ENCODE measurements around the gene ZBTB17. TPM values are rescaled to one million over a fixed set of nuclear protein-coding genes. Genes with fewer than 3 reads are reported as not detected.
A peak's percentile ranks its signal among the peaks of the same experiment; 100 is the strongest.

Gene ZBTB17
- total and polyA plus RNA-seq, 12 donors: 16.4 to 54.9 (median 20.8) TPM

DNA sequence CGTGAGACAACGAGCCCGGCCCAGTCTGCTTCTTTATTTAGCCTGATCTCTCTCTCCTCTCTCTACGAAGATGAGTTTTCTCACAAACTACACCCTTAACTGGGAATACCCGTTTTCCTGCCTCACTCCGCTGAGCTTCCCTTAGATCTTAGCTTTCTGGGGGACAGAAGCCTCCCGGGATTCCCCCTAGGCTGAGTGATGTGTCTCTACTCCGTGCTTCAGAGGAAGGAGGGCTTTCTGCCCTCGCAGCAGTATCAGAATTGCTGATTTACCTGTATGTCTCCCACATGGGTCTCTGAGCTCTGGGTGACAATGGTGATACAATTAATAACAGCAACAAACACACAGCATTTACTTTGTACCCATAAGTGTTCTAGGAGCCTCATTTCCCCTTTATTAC is 1.0 kb downstream of the ZBTB17 start:
- WGBS, 2 donors: 39% methylated on average over 9 of the region's 9 CpGs
- Histone ChIP-seq H3K4me3 (peak overlapping the region; percentile 60 to 100 (median 79)), H3K27ac (peak overlapping the region in 4 of 10 donors; percentile 80 to 93 (median 86)), H3K36me3 (peaks cover 0 to 31% (median 14%) of the 10 kb centered on the region in 9 donors), H3K9me3 (peaks cover 0 to 5% (median 0%) of the 10 kb centered on the region in 11 donors), H3K4me1 (peaks cover 0 to 25% (median 15%) of the 10 kb centered on the region in 9 donors), H3K27me3 (no peaks in the 10 kb centered on the region)
- ATAC-seq (no peak), DNase-seq (no peak)
- intact Hi-C loops (cut with DNase I): no loop called here
- TF ChIP-seq, protein P1, sequence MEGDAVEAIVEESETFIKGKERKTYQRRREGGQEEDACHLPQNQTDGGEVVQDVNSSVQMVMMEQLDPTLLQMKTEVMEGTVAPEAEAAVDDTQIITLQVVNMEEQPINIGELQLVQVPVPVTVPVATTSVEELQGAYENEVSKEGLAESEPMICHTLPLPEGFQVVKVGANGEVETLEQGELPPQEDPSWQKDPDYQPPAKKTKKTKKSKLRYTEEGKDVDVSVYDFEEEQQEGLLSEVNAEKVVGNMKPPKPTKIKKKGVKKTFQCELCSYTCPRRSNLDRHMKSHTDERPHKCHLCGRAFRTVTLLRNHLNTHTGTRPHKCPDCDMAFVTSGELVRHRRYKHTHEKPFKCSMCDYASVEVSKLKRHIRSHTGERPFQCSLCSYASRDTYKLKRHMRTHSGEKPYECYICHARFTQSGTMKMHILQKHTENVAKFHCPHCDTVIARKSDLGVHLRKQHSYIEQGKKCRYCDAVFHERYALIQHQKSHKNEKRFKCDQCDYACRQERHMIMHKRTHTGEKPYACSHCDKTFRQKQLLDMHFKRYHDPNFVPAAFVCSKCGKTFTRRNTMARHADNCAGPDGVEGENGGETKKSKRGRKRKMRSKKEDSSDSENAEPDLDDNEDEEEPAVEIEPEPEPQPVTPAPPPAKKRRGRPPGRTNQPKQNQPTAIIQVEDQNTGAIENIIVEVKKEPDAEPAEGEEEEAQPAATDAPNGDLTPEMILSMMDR (IDR thresholded peaks at IDR 0.05): no peak

DNA sequence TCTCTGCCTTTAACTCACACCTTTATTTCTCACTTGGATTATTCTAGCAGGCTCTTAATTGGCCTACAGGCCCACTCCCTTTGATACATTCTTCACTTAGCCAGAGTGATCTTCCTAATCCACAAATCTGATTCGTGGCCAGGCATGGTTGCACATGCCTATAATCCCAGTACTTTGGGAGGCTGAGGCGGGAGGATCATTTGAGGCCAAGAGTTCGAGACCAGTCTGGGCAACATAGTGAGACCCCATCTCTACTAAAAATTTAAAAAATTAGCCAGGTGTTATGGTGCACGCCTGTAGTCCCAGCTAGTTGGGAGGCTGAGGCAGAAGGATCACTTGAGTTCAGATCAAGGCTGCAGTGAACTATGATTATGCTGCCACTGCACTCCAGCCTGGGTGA is 2.1 kb downstream of the ZBTB17 start:
- WGBS, 2 donors: 92 to 93% methylated on average over 4 of the region's 4 CpGs
- intact Hi-C loops (cut with DNase I): no loop called here
- Histone ChIP-seq H3K4me3 (no peak overlapping the region), H3K36me3 (peaks cover 0 to 41% (median 21%) of the 10 kb centered on the region in 9 donors), H3K9me3 (peaks cover 0 to 5% (median 0%) of the 10 kb centered on the region in 11 donors), H3K4me1 (peaks cover 0 to 25% (median 15%) of the 10 kb centered on the region in 9 donors), H3K27me3 (no peaks in the 10 kb centered on the region), H3K27ac (no peak overlapping the region)
- TF ChIP-seq, protein P1 (IDR thresholded peaks at IDR 0.05): no peak
- DNase-seq (no peak), ATAC-seq (no peak)

DNA sequence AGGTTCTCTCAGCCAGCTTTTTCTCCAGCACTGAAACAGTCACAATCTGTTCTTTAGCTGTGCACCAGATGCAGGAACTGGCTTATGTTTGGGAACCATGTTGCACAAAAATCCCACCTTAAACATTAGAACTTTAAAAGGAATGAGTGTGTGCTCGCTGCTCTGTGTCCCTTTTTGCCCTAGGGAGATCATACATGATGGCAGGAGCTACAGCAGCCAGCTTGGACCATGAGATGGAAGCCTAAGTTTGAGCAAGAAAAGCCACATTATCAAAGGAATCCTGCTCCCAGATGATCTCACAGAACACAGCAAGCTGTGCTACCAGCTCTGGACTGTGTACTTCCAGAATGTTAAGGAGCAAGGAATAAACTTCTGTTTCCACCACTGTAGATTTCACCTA is 3.5 kb downstream of the ZBTB17 start:
- peaks cover 0 to 49% (median 24%) of the 10 kb centered on the region in 9 donors for H3K36me3 ChIP-seq
- intact Hi-C loops (cut with DNase I): no loop called here

DNA sequence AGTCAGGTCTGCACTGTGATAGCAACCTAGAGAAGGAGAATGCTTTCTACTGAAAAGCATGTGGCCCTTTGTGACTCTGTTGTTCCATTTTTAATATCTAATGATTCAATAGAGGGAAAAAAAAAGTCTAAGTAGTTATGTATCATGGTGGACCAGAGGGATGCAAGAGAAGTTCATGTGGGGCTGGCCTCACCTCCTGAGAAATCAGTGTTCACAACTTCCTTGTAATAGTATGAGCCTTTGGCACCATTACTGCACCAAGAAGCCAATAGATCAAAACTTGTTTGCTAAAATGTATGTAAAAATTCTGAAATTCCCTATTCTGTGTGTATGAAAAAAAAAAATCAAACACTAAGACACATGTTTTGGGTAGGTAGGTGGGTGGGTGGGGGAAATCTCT is 5.0 kb downstream of the ZBTB17 start:
- intact Hi-C loops (cut with DNase I): no loop called here
- no peaks in the 10 kb centered on the region for H3K27me3 ChIP-seq
- TF ChIP-seq, protein P1 (IDR thresholded peaks at IDR 0.05): no peak
- H3K4me3 ChIP-seq: no peak overlapping the region
- H3K36me3 ChIP-seq: peaks cover 0 to 49% (median 24%) of the 10 kb centered on the region in 9 donors
- no peak overlapping the region for H3K27ac ChIP-seq
- peaks cover 0 to 5% (median 0%) of the 10 kb centered on the region in 11 donors for H3K9me3 ChIP-seq
- H3K4me1 ChIP-seq: peaks cover 4 to 33% (median 24%) of the 10 kb centered on the region in 9 donors
- ATAC-seq (no peak), DNase-seq (no peak)

More for the DNA sequence above, 3.5 kb downstream of the ZBTB17 start:
- no peak for ATAC-seq
- TF ChIP-seq, protein P1 (IDR thresholded peaks at IDR 0.05): no peak
- H3K27ac ChIP-seq: no peak overlapping the region
- peaks cover 0 to 29% (median 16%) of the 10 kb centered on the region in 9 donors for H3K4me1 ChIP-seq
- DNase-seq: no peak
- no peak overlapping the region for H3K4me3 ChIP-seq
- H3K9me3 ChIP-seq: peaks cover 0 to 5% (median 0%) of the 10 kb centered on the region in 11 donors
- 97 to 100% methylated on average over 1 of the region's 1 CpG for WGBS, 2 donors
- no peaks in the 10 kb centered on the region for H3K27me3 ChIP-seq

All from heart right ventricle (tissue), 16 donors.